SU-DHL-6 (cell line): ENCODE measurements around the gene FRMD4B.

Experiments
- H2AFZ ChIP-seq: fragments of 200-600 bp; sonication (generic); 2 replicates; pipeline ENCODE4 v1.6.1; 2014; ENCODE audit warnings: low read depth, mild to moderate bottlenecking, moderate library complexity, mixed read lengths, antibody characterized with exemption, low read length; ENCODE audit not compliant: severe bottlenecking
- H3F3A ChIP-seq: fragments of 200-600 bp; shearing (Covaris generic); 2 replicates; pipeline ENCODE4 v1.6.0; 2016; ENCODE audit warnings: antibody characterized with exemption, mild to moderate bottlenecking; ENCODE audit not compliant: insufficient read depth
- H3K27ac ChIP-seq: fragments of 200-600 bp; sonication (generic); 2 replicates; pipeline ENCODE4 v1.5.1; 2016; ENCODE audit warnings: low read depth, mild to moderate bottlenecking, low read length, moderate library complexity, mixed read lengths
- H3K27me3 ChIP-seq: fragments of 200-600 bp; sonication (generic), shearing (Covaris generic); 2 replicates; pipeline ENCODE4 v1.6.0; 2014; ENCODE audit warnings: mild to moderate bottlenecking, low read length
- H3K36me3 ChIP-seq: fragments of 200-600 bp; sonication (generic); 2 replicates; pipeline ENCODE4 v1.6.1; 2014; ENCODE audit warnings: mild to moderate bottlenecking, low read length, mixed read lengths
- H3K4me2 ChIP-seq: fragments of 300-600, 200-600 bp; shearing (Covaris generic), sonication (generic); 2 replicates; pipeline ENCODE4 v1.6.0; 2014; ENCODE audit warnings: low read length, low read depth, mild to moderate bottlenecking; ENCODE audit not compliant: poor library complexity, severe bottlenecking
- H3K4me3 ChIP-seq: fragments of 200-600 bp; sonication (generic); 2 replicates; pipeline ENCODE4 v1.5.1; 2014; ENCODE audit warnings: antibody characterized with exemption, low read length, mild to moderate bottlenecking, mixed read lengths; ENCODE audit not compliant: insufficient read depth, poor library complexity, severe bottlenecking
- H3K79me2 ChIP-seq: fragments of 200-600 bp; sonication (generic); 2 replicates; pipeline ENCODE4 v1.6.1; 2014; ENCODE audit warnings: mild to moderate bottlenecking, low read length, moderate library complexity; ENCODE audit not compliant: insufficient read depth
- H3K9ac ChIP-seq: fragments of 200-600 bp; sonication (generic); 2 replicates; pipeline ENCODE4 v1.7.0; 2014; ENCODE audit warnings: mild to moderate bottlenecking, low read length
- H3K9me2 ChIP-seq: fragments of 200-600 bp; sonication (generic); replicated peaks from 2 replicates; pipeline ENCODE4 v1.6.1; 2014; ENCODE audit warnings: low read length; ENCODE audit not compliant: insufficient read depth
- H3K9me3 ChIP-seq: fragments of 200-600 bp; sonication (generic); 2 replicates; pipeline ENCODE4 v1.6.1; 2014; ENCODE audit warnings: low read length, mixed read lengths; ENCODE audit not compliant: insufficient read depth
- H4K20me1 ChIP-seq: fragments of 200-600 bp; sonication (generic); 2 replicates; pipeline ENCODE4 v1.6.1; 2014; ENCODE audit warnings: low read depth, mild to moderate bottlenecking, antibody characterized with exemption, low read length, moderate library complexity, mixed read lengths
- EZH2phosphoT487 ChIP-seq: fragments of 200-600 bp; sonication (generic), shearing (Covaris generic); conservative IDR thresholded peaks from 2 replicates; pipeline ENCODE4 v1.6.1; 2018; ENCODE audit warnings: mild to moderate bottlenecking, antibody characterized with exemption, low read length, moderate library complexity, mixed read lengths
- TF ChIP-seq, protein P1 (sequence below): fragments of 200-600 bp; sonication (generic); IDR thresholded peaks from one replicate; pipeline ENCODE4 v1.5.1; 2017; ENCODE audit warnings: antibody characterized with exemption, mild to moderate bottlenecking, low read length, moderate library complexity; ENCODE audit not compliant: insufficient read depth, poor library complexity, severe bottlenecking

Gene FRMD4B

GRCh38 chr3:69385723-69386555 lies at the start of gene FRMD4B:
Gene FRMD4B, minus strand, starts transcription at chr3:69386088. Its CDS starts 99 bp downstream, at chr3:69385989.
- no peaks in the 10 kb centered on the region for H3K9me2 ChIP-seq
- H3F3A ChIP-seq = no peaks in the 10 kb centered on the region
- H3K36me3 ChIP-seq = no peaks in the 10 kb centered on the region
- H4K20me1 ChIP-seq = no peaks in the 10 kb centered on the region
- no peaks in the 10 kb centered on the region for H3K79me2 ChIP-seq
- H3K27ac ChIP-seq = no peak within 1 kb of the TSS
- no peak within 1 kb of the TSS for H3K4me3 ChIP-seq
- H3K4me2 ChIP-seq = no peak within 1 kb of the TSS
- no peaks in the 10 kb centered on the region for H3K9me3 ChIP-seq
- no peak for TF ChIP-seq EZH2phosphoT487
- TF ChIP-seq, protein P1, sequence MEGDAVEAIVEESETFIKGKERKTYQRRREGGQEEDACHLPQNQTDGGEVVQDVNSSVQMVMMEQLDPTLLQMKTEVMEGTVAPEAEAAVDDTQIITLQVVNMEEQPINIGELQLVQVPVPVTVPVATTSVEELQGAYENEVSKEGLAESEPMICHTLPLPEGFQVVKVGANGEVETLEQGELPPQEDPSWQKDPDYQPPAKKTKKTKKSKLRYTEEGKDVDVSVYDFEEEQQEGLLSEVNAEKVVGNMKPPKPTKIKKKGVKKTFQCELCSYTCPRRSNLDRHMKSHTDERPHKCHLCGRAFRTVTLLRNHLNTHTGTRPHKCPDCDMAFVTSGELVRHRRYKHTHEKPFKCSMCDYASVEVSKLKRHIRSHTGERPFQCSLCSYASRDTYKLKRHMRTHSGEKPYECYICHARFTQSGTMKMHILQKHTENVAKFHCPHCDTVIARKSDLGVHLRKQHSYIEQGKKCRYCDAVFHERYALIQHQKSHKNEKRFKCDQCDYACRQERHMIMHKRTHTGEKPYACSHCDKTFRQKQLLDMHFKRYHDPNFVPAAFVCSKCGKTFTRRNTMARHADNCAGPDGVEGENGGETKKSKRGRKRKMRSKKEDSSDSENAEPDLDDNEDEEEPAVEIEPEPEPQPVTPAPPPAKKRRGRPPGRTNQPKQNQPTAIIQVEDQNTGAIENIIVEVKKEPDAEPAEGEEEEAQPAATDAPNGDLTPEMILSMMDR = no peak
- H2AFZ ChIP-seq = no peak within 1 kb of the TSS
- H3K9ac ChIP-seq = no peak within 1 kb of the TSS
- H3K27me3 ChIP-seq = no peaks in the 10 kb centered on the region

GRCh38 chr3:69433969-69434325 lies 48.1 kb upstream of the FRMD4B start:
- H3K79me2 ChIP-seq = no peaks in the 10 kb centered on the region
- no peaks in the 10 kb centered on the region for H3K27me3 ChIP-seq
- H3K27ac ChIP-seq = no peak overlapping the region
- TF ChIP-seq, protein P1 = no peak
- TF ChIP-seq EZH2phosphoT487 = no peak
- no peaks in the 10 kb centered on the region for H3F3A ChIP-seq
- no peak overlapping the region for H3K9ac ChIP-seq
- no peak overlapping the region for H2AFZ ChIP-seq
- no peaks in the 10 kb centered on the region for H4K20me1 ChIP-seq
- no peaks in the 10 kb centered on the region for H3K9me3 ChIP-seq
- no peak overlapping the region for H3K4me2 ChIP-seq
- no peaks in the 10 kb centered on the region for H3K9me2 ChIP-seq
- no peaks in the 10 kb centered on the region for H3K36me3 ChIP-seq
- no peak overlapping the region for H3K4me3 ChIP-seq

- no peaks in the 10 kb centered on the region for H3K79me2 ChIP-seq
- no peak for TF ChIP-seq EZH2phosphoT487
- TF ChIP-seq, protein P1 = no peak
- no peak overlapping the region for H3K4me2 ChIP-seq
- H4K20me1 ChIP-seq = no peaks in the 10 kb centered on the region
- H3K4me3 ChIP-seq = no peak overlapping the region
- H3K36me3 ChIP-seq = no peaks in the 10 kb centered on the region
- no peak overlapping the region for H3K9ac ChIP-seq
- H3K27me3 ChIP-seq = no peaks in the 10 kb centered on the region
- no peak overlapping the region for H3K27ac ChIP-seq
- H3K9me2 ChIP-seq = no peaks in the 10 kb centered on the region
- no peak overlapping the region for H2AFZ ChIP-seq
- no peaks in the 10 kb centered on the region for H3K9me3 ChIP-seq
- H3F3A ChIP-seq = no peaks in the 10 kb centered on the region
Measured at GRCh38 chr3:69433121-69433968, 47.5 kb upstream of the FRMD4B start.
